ENCODE data around the gene RIT2.

RIT2 gene

DNA sequence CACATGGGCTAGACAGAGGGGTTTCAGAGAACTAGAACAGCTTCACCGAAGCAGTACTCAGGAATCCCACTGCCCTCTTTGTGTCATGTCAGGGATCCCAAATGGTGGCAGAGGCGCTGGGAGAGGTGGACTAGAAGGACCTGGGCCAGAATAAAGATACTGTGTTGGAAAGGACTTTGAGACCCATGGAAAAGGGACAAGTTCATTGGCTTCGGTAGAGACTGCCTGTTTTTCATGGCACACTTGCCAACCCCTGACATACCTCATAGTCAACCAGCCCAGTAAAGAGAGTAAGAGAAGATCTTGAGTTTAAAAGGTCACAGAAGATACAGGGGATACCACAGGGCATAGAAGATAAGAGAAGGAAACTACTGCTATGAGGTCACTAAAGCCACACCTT lies 381.0 kb downstream of the RIT2 start:
- TF ChIP-seq EZH2phosphoT487 (IDR thresholded peaks at IDR 0.05; ENCODE audit: low read length) (no peak), EZH2 (optimal IDR thresholded peaks at IDR 0.05; ENCODE audit: low read depth, low read length) (no peak)
- TF ChIP-seq, protein P1, sequence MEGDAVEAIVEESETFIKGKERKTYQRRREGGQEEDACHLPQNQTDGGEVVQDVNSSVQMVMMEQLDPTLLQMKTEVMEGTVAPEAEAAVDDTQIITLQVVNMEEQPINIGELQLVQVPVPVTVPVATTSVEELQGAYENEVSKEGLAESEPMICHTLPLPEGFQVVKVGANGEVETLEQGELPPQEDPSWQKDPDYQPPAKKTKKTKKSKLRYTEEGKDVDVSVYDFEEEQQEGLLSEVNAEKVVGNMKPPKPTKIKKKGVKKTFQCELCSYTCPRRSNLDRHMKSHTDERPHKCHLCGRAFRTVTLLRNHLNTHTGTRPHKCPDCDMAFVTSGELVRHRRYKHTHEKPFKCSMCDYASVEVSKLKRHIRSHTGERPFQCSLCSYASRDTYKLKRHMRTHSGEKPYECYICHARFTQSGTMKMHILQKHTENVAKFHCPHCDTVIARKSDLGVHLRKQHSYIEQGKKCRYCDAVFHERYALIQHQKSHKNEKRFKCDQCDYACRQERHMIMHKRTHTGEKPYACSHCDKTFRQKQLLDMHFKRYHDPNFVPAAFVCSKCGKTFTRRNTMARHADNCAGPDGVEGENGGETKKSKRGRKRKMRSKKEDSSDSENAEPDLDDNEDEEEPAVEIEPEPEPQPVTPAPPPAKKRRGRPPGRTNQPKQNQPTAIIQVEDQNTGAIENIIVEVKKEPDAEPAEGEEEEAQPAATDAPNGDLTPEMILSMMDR (IDR thresholded peaks at IDR 0.05; ENCODE audit: low read length), result no peak

DNA sequence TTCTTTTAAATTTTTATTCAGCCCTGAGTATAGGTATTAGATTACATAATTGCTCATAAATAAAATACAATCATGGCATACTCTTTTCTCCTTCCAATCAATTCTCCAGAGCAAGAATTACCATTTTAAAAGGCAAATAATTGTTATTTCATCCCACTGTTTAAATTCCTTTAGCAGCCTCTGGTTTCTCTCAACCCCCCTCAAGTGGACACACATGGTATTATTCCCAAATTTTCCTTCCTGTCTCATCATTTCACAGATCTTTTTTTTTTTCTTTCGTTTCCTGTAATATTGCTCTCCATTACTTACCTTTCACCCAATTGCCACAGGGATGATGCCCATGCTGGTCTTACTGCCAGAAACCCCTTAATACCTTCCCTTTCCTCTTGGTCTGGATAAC lies 385.2 kb downstream of the RIT2 start:
- no peaks in the 10 kb centered on the region for H4K20me1 ChIP-seq (ENCODE audit: insufficient read depth, low read length)
- H3F3A ChIP-seq (ENCODE audit: insufficient read depth, low read length), result no peaks in the 10 kb centered on the region
- no peak overlapping the region for H3K4me2 ChIP-seq (ENCODE audit: low read depth, low read length)
- no peaks in the 10 kb centered on the region for H3K27me3 ChIP-seq (replicated peaks; ENCODE audit: insufficient read depth, low read length)
- no peaks in the 10 kb centered on the region for H3K79me2 ChIP-seq (ENCODE audit: low read length)
- H3K4me1 ChIP-seq (ENCODE audit: low read length), result no peaks in the 10 kb centered on the region
- H3K9ac ChIP-seq (ENCODE audit: low read length), result no peak overlapping the region
- no peak for DNase-seq
- no peaks in the 10 kb centered on the region for H3K9me3 ChIP-seq (replicated peaks; ENCODE audit: insufficient read depth, low read length)
- no peaks in the 10 kb centered on the region for H3K9me2 ChIP-seq (replicated peaks; ENCODE audit: insufficient read depth, low read length)
- no peaks in the 10 kb centered on the region for H3K36me3 ChIP-seq (replicated peaks; ENCODE audit: insufficient read depth, low read length)
- no peak for TF ChIP-seq EZH2phosphoT487 (IDR thresholded peaks at IDR 0.05; ENCODE audit: low read length)
- TF ChIP-seq, protein P1 (IDR thresholded peaks at IDR 0.05; ENCODE audit: low read length), result no peak
- TF ChIP-seq EZH2 (optimal IDR thresholded peaks at IDR 0.05; ENCODE audit: low read depth, low read length), result no peak
- no peak overlapping the region for H3K4me3 ChIP-seq (ENCODE audit: low read length)
- no peak overlapping the region for H2AFZ ChIP-seq (ENCODE audit: low read length)
- H3K27ac ChIP-seq (ENCODE audit: low read length), result no peak overlapping the region

More for the DNA sequence above, 381.0 kb downstream of the RIT2 start:
- no peaks in the 10 kb centered on the region for H3K27me3 ChIP-seq (replicated peaks; ENCODE audit: insufficient read depth, low read length)
- no peaks in the 10 kb centered on the region for H3K79me2 ChIP-seq (ENCODE audit: low read length)
- H2AFZ ChIP-seq (ENCODE audit: low read length), result no peak overlapping the region
- no peaks in the 10 kb centered on the region for H3K36me3 ChIP-seq (replicated peaks; ENCODE audit: insufficient read depth, low read length)
- no peak overlapping the region for H3K4me3 ChIP-seq (ENCODE audit: low read length)
- DNase-seq, result no peak
- no peak overlapping the region for H3K27ac ChIP-seq (ENCODE audit: low read length)
- no peaks in the 10 kb centered on the region for H4K20me1 ChIP-seq (ENCODE audit: insufficient read depth, low read length)
- H3K9ac ChIP-seq (ENCODE audit: low read length), result no peak overlapping the region
- no peak overlapping the region for H3K4me2 ChIP-seq (ENCODE audit: low read depth, low read length)
- H3K9me2 ChIP-seq (replicated peaks; ENCODE audit: insufficient read depth, low read length), result no peaks in the 10 kb centered on the region
- no peaks in the 10 kb centered on the region for H3F3A ChIP-seq (ENCODE audit: insufficient read depth, low read length)
- H3K4me1 ChIP-seq (ENCODE audit: low read length), result no peaks in the 10 kb centered on the region
- H3K9me3 ChIP-seq (replicated peaks; ENCODE audit: insufficient read depth, low read length), result no peaks in the 10 kb centered on the region

DNA sequence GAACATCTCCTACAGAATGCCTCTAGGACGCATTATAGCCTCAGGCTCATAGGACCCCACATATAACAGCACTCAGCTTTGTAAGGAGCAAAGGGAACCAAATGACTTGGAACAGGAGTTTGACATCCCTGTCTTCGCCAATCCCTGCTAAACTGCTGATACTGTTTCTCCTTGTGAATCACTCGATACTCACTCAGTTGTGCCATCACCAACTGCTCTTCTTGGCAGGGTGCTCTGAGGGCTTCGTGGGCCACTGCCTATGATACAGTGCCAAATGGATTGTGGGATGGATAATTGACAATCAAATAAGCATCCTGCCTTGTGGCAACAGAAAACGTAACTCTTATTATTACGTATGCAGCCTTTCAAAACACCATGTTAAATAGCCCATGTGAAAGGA lies 396.3 kb downstream of the RIT2 start:
- H3F3A ChIP-seq (ENCODE audit: insufficient read depth, low read length), result no peaks in the 10 kb centered on the region
- TF ChIP-seq, protein P1 (IDR thresholded peaks at IDR 0.05; ENCODE audit: low read length), result no peak
- TF ChIP-seq EZH2 (optimal IDR thresholded peaks at IDR 0.05; ENCODE audit: low read depth, low read length), result no peak
- no peak for TF ChIP-seq EZH2phosphoT487 (IDR thresholded peaks at IDR 0.05; ENCODE audit: low read length)
- no peaks in the 10 kb centered on the region for H3K9me3 ChIP-seq (replicated peaks; ENCODE audit: insufficient read depth, low read length)
- no peak overlapping the region for H3K27ac ChIP-seq (ENCODE audit: low read length)
- H3K9me2 ChIP-seq (replicated peaks; ENCODE audit: insufficient read depth, low read length), result no peaks in the 10 kb centered on the region
- H2AFZ ChIP-seq (ENCODE audit: low read length), result no peak overlapping the region
- H3K36me3 ChIP-seq (replicated peaks; ENCODE audit: insufficient read depth, low read length), result no peaks in the 10 kb centered on the region
- no peaks in the 10 kb centered on the region; the same call in 1 of the 2 replicates for H3K27me3 ChIP-seq (replicated peaks; ENCODE audit: insufficient read depth, low read length)
- no peak overlapping the region for H3K4me3 ChIP-seq (ENCODE audit: low read length)
- no peak for DNase-seq
- no peaks in the 10 kb centered on the region for H3K4me1 ChIP-seq (ENCODE audit: low read length)
- no peak overlapping the region for H3K9ac ChIP-seq (ENCODE audit: low read length)
- no peaks in the 10 kb centered on the region for H3K79me2 ChIP-seq (ENCODE audit: low read length)
- H4K20me1 ChIP-seq (ENCODE audit: insufficient read depth, low read length), result no peaks in the 10 kb centered on the region
- H3K4me2 ChIP-seq (ENCODE audit: low read depth, low read length), result no peak overlapping the region
